HFFc6 (cell line): ENCODE results near the gene WIZ. TPM values are rescaled to one million over a fixed set of nuclear protein-coding genes. Genes with fewer than 3 reads are reported as not detected.

Experiments
- DNase-seq: peaks from one replicate; pipeline ENCODE4 v3.0.0-alpha.2; 2018
- H3K27ac Mint-ChIP-seq: 2 replicates; pipeline ENCODE4 v1.8.0; 2020; ENCODE audit warnings: mild to moderate bottlenecking, mixed read lengths
- H3K27me3 Mint-ChIP-seq: 2 replicates; pipeline ENCODE4 v1.8.0; 2021; ENCODE audit warnings: mild to moderate bottlenecking, moderate library complexity, mixed read lengths; ENCODE audit not compliant: insufficient read depth
- H3K36me3 Mint-ChIP-seq: 2 replicates; pipeline ENCODE4 v1.8.0; 2021; ENCODE audit warnings: low read depth, mixed read lengths
- H3K4me1 Mint-ChIP-seq: 2 replicates; pipeline ENCODE4 v1.8.0; 2020; ENCODE audit warnings: low read depth, mixed read lengths
- H3K4me3 Mint-ChIP-seq: 2 replicates; pipeline ENCODE4 v1.8.0; 2020; ENCODE audit warnings: mild to moderate bottlenecking, moderate library complexity, mixed read lengths
- H3K9me3 Mint-ChIP-seq: 2 replicates; pipeline ENCODE4 v1.8.0; 2020; ENCODE audit warnings: mild to moderate bottlenecking, mixed read lengths
- CTCF ChIP-seq: fragments of 200-600 bp; sonication (generic); IDR thresholded peaks from 2 replicates; pipeline ENCODE4 v1.5.0; 2021; ENCODE audit warnings: antibody characterized with exemption, mild to moderate bottlenecking
- total RNA-seq, 6 experiments: library from RNA; stranded (reverse); fragmentation: NEBNext Ultra II Directional; extraction: Animal tissue kit (Norgen Biotek cat#: 25700); gene quantifications; 2 replicates in 1 of 6; 3 replicates in 5 of 6; pipeline ENCODE4 v1.2.3, GENCODE V29; 2021

WIZ gene
- total RNA-seq, 6 experiments from 2014 or later: 39.3 to 54.3 (median 43.1) TPM

GRCh38 chr19:15438124-15438496 lies 11.6 kb downstream of the WIZ start:
- H3K4me3 Mint-ChIP-seq: no peak overlapping the region
- no peaks in the 10 kb centered on the region; the same call in none of the 2 replicates for H3K27me3 Mint-ChIP-seq
- H3K27ac Mint-ChIP-seq: no peak overlapping the region
- no peaks in the 10 kb centered on the region for H3K9me3 Mint-ChIP-seq
- no peaks in the 10 kb centered on the region for H3K36me3 Mint-ChIP-seq
- DNase-seq: no peak
- H3K4me1 Mint-ChIP-seq: peaks cover 5% of the 10 kb centered on the region
- TF ChIP-seq CTCF: no peak

- Mint-ChIP-seq H3K4me1 (peaks cover 9% of the 10 kb centered on the region), H3K4me3 (no peak overlapping the region), H3K36me3 (no peaks in the 10 kb centered on the region), H3K9me3 (no peaks in the 10 kb centered on the region), H3K27ac (no peak overlapping the region), H3K27me3 (no peaks in the 10 kb centered on the region; the same call in none of the 2 replicates)
- TF ChIP-seq CTCF: peak; percentile 54; the same call in 1 of the 2 replicates
- no peak for DNase-seq
Measured at GRCh38 chr19:15437355-15438123, 12.2 kb downstream of the WIZ start.

- Mint-ChIP-seq H3K27me3 (peaks cover 2% of the 10 kb centered on the region), H3K4me1 (peaks cover 9% of the 10 kb centered on the region), H3K9me3 (no peaks in the 10 kb centered on the region)
Measured at GRCh38 chr19:15436826-15437110, 13.0 kb downstream of the WIZ start.

GRCh38 chr19:15436012-15436825 lies 13.5 kb downstream of the WIZ start:
- peaks cover 4% of the 10 kb centered on the region for H3K27me3 Mint-ChIP-seq
- no peaks in the 10 kb centered on the region for H3K9me3 Mint-ChIP-seq
- no peak for TF ChIP-seq CTCF
- H3K27ac Mint-ChIP-seq: no peak overlapping the region
- no peak for DNase-seq
- peaks cover 9% of the 10 kb centered on the region for H3K36me3 Mint-ChIP-seq
- H3K4me3 Mint-ChIP-seq: no peak overlapping the region
- peaks cover 12% of the 10 kb centered on the region for H3K4me1 Mint-ChIP-seq

More at GRCh38 chr19:15436826-15437110, 13.0 kb downstream of the WIZ start:
- no peak for DNase-seq
- TF ChIP-seq CTCF: no peak
- no peak overlapping the region for H3K27ac Mint-ChIP-seq
- H3K4me3 Mint-ChIP-seq: no peak overlapping the region
- peaks cover 3% of the 10 kb centered on the region for H3K36me3 Mint-ChIP-seq

- Mint-ChIP-seq H3K9me3 (no peaks in the 10 kb centered on the region), H3K27me3 (peaks cover 5% of the 10 kb centered on the region), H3K27ac (peak overlapping the region; percentile 93), H3K4me1 (peaks cover 23% of the 10 kb centered on the region), H3K4me3 (peak overlapping the region; percentile 97), H3K36me3 (peaks cover 9% of the 10 kb centered on the region)
- TF ChIP-seq CTCF: no peak
- DNase-seq: no peak
Measured at GRCh38 chr19:15433519-15434069, 16.2 kb downstream of the WIZ start.
